Lung (tissue), 12 donors: ENCODE measurements around the gene PACRG. TPM values are rescaled to one million over a fixed set of nuclear protein-coding genes. Genes with fewer than 3 reads are reported as not detected.

Source experiments
- ATAC-seq: fragments of 200-7000 bp; cut with Tn5 transposase; one replicate; pipeline ENCODE4 v1.9.1; 2020; ENCODE audit warnings: moderate number of reproducible peaks; ENCODE audit not compliant: insufficient read depth, low FRiP score
- DNase-seq, 3 donors: peaks; one replicate each; pipeline ENCODE4 v3.0.0-alpha.2; 2013 to 2017
- H3K27ac ChIP-seq, 2 donors: one replicate each; pipeline ENCODE4 v1.5.1; 2013; ENCODE audit warnings: mild to moderate bottlenecking in 2 of 2, moderate library complexity in 2 of 2, control low read depth in 1 of 2, inconsistent platforms in 1 of 2, low read depth in 1 of 2, low read length in 1 of 2
- H3K27me3 ChIP-seq, 3 donors: one replicate each; pipeline ENCODE4 v1.5.1; 2013; ENCODE audit warnings: low read length in 2 of 3; ENCODE audit not compliant: control insufficient read depth in 3 of 3, insufficient read depth in 3 of 3
- H3K36me3 ChIP-seq, 4 donors: one replicate each; pipeline ENCODE4 v1.5.1; 2013; ENCODE audit warnings: low read length in 4 of 4, mild to moderate bottlenecking in 1 of 4, moderate library complexity in 1 of 4; ENCODE audit not compliant: control insufficient read depth in 4 of 4, insufficient read depth in 4 of 4
- H3K4me1 ChIP-seq, 5 donors: one replicate each; pipeline ENCODE4 v1.5.1; 2013; ENCODE audit warnings: low read length in 5 of 5, mild to moderate bottlenecking in 2 of 5, moderate library complexity in 1 of 5; ENCODE audit not compliant: control insufficient read depth in 5 of 5, insufficient read depth in 5 of 5
- H3K4me3 ChIP-seq: one replicate; pipeline ENCODE4 v1.5.1; 2013; ENCODE audit warnings: mild to moderate bottlenecking, control low read depth, moderate library complexity
- H3K9ac ChIP-seq, 2 donors: one replicate each; pipeline ENCODE4 v1.5.1; 2013; ENCODE audit warnings: low read length in 2 of 2, control low read depth in 1 of 2; ENCODE audit not compliant: insufficient read depth in 1 of 2
- H3K9me3 ChIP-seq, 4 donors: one replicate each; pipeline ENCODE4 v1.5.1; 2013; ENCODE audit warnings: low read length in 3 of 4, mild to moderate bottlenecking in 1 of 4, moderate library complexity in 1 of 4; ENCODE audit not compliant: control insufficient read depth in 4 of 4, insufficient read depth in 3 of 4
- CTCF ChIP-seq: IDR thresholded peaks from 2 replicates; pipeline ENCODE4 v1.5.1; 2012; ENCODE audit warnings: mild to moderate bottlenecking; ENCODE audit errors: control extremely low read depth, extremely low read depth
- WGBS, 2 donors: extraction: QIAGEN DNeasy Blood & Tissue Kit; methylation state at CpG; one replicate each; pipeline ENCODE4 v1.1.7; 2013; 5-methylcytosine and 5-hydroxymethylcytosine counted together
- polyA plus RNA-seq, 2 donors: library from polyadenylated mRNA; stranded (reverse); fragments of 200-250 nt; gene quantifications; one replicate each; pipeline ENCODE4 v1.2.1, GENCODE V29; 2013
- total RNA-seq, 2 donors: library from RNA; depleted of rRNA in 1 of 2; stranded (reverse); fragments of >200 nt in 1 of 2; gene quantifications; one replicate each; pipeline ENCODE4 v1.2.1, GENCODE V29; 2014 to 2021
- donor health status: control.
- donor health status: control.
- donor health status: Bipolar disorder and iron deficiency.
- donor health status: healthy.
- donor health status: DM: yes; HTN: yes; CAD: no.

Gene PACRG
- total and polyA plus RNA-seq, 4 donors, result 3.8 to 26.6 (median 7.4) TPM

GRCh38 chr6:163296835-163297519 is 569.2 kb downstream of the PACRG start:
- Histone ChIP-seq H3K4me1 (peaks cover 0 to 3% (median 0%) of the 10 kb centered on the region in 5 donors), H3K27ac (peak overlapping the region in 1 of 2 donors; percentile 23), H3K27me3 (no peaks in the 10 kb centered on the region), H3K36me3 (no peaks in the 10 kb centered on the region), H3K4me3 (no peak overlapping the region), H3K9me3 (no peaks in the 10 kb centered on the region), H3K9ac (no peak overlapping the region)
- WGBS, 2 donors, result 73 to 79% methylated on average over 6 of the region's 6 CpGs
- ATAC-seq, result no peak
- DNase-seq, result no peak
- TF ChIP-seq CTCF, result no peak

- Histone ChIP-seq H3K27ac (no peak overlapping the region), H3K9ac (no peak overlapping the region), H3K27me3 (no peaks in the 10 kb centered on the region), H3K4me1 (peaks cover 0 to 3% (median 1%) of the 10 kb centered on the region in 5 donors), H3K9me3 (no peaks in the 10 kb centered on the region), H3K4me3 (no peak overlapping the region), H3K36me3 (no peaks in the 10 kb centered on the region)
- WGBS, 2 donors, result 91 to 97% methylated on average over 5 of the region's 5 CpGs
- TF ChIP-seq CTCF, result no peak
- ATAC-seq (no peak), DNase-seq (no peak)
These were observed 570.5 kb downstream of the PACRG start for GRCh38 chr6:163298079-163298830.

GRCh38 chr6:163300838-163301237 is 573.1 kb downstream of the PACRG start:
- ATAC-seq (no peak), DNase-seq (no peak)
- H3K4me1 ChIP-seq, result peaks cover 0 to 3% (median 1%) of the 10 kb centered on the region in 5 donors
- TF ChIP-seq CTCF, result no peak
- peak overlapping the region in 1 of 2 donors; percentile 79 for H3K27ac ChIP-seq
- WGBS, 2 donors, result 67 to 82% methylated on average over 17 of the region's 17 CpGs
- H3K27me3 ChIP-seq, result no peaks in the 10 kb centered on the region
- no peak overlapping the region for H3K9ac ChIP-seq
- H3K36me3 ChIP-seq, result no peaks in the 10 kb centered on the region
- no peak overlapping the region for H3K4me3 ChIP-seq
- no peaks in the 10 kb centered on the region for H3K9me3 ChIP-seq
